Neural cell (in vitro differentiated cells): ENCODE results near the gene FBXO24. TPM values are rescaled to one million over a fixed set of nuclear protein-coding genes. Genes with fewer than 3 reads are reported as not detected.

Source experiments
- H2AFZ ChIP-seq: fragments of 200-600, 300-800 bp; sonication (generic), shearing (Covaris generic); 2 replicates; pipeline ENCODE4 v1.6.0; 2014; ENCODE audit warnings: low read depth, mild to moderate bottlenecking, antibody characterized with exemption, low read length, moderate library complexity
- H3F3A ChIP-seq: fragments of 200-600 bp; shearing (Covaris generic); 2 replicates; pipeline ENCODE4 v1.6.1; 2016; ENCODE audit warnings: mild to moderate bottlenecking, moderate library complexity, mixed read lengths, antibody characterized with exemption, low read length; ENCODE audit not compliant: insufficient read depth, poor library complexity, severe bottlenecking
- H3K27ac ChIP-seq: fragments of 200-600, 300-800 bp; sonication (generic), shearing (Covaris generic); 2 replicates; pipeline ENCODE4 v1.5.1; 2014; ENCODE audit warnings: mild to moderate bottlenecking, low read length, moderate library complexity
- H3K27me3 ChIP-seq: fragments of 300-800, 200-600 bp; sonication (generic), shearing (Covaris generic); 2 replicates; pipeline ENCODE4 v1.6.0; 2014; ENCODE audit warnings: mild to moderate bottlenecking, low read depth, low read length, moderate library complexity; ENCODE audit not compliant: insufficient read depth
- H3K36me3 ChIP-seq: fragments of 300-800, 200-600 bp; sonication (generic), shearing (Covaris generic); 2 replicates; pipeline ENCODE4 v1.5.1; 2014; ENCODE audit warnings: mild to moderate bottlenecking, antibody characterized with exemption, low read length, moderate library complexity; ENCODE audit not compliant: insufficient read depth
- H3K4me2 ChIP-seq: fragments of 300-800, 200-600 bp; sonication (generic), shearing (Covaris generic); 2 replicates; pipeline ENCODE4 v1.6.0; 2014; ENCODE audit warnings: mild to moderate bottlenecking, low read length
- H3K4me3 ChIP-seq: fragments of 300-800, 200-600 bp; sonication (generic), shearing (Covaris generic); 2 replicates; pipeline ENCODE4 v1.5.1; 2014; ENCODE audit warnings: mild to moderate bottlenecking, low read length, moderate library complexity
- H3K79me2 ChIP-seq: fragments of 200-600 bp; shearing (Covaris generic); replicated peaks from 2 replicates; pipeline ENCODE4 v1.6.0; 2014; ENCODE audit warnings: mild to moderate bottlenecking, low read length, moderate library complexity; ENCODE audit not compliant: insufficient read depth
- H3K9ac ChIP-seq: fragments of 300-800, 200-600 bp; sonication (generic), shearing (Covaris generic); 2 replicates; pipeline ENCODE4 v1.6.1; 2016; ENCODE audit warnings: mild to moderate bottlenecking, low read length, mixed read lengths
- H3K9me2 ChIP-seq: fragments of 200-600 bp; shearing (Covaris generic); 2 replicates; pipeline ENCODE4 v1.6.1; 2016; ENCODE audit warnings: mild to moderate bottlenecking, low read length, mixed read lengths; ENCODE audit not compliant: insufficient read depth
- H3K9me3 ChIP-seq: fragments of 200-600, 300-800 bp; sonication (generic), shearing (Covaris generic); 2 replicates; pipeline ENCODE4 v1.6.1; 2016; ENCODE audit warnings: mild to moderate bottlenecking, mixed run types, low read length, moderate library complexity, mixed read lengths
- H4K20me1 ChIP-seq: fragments of 200-600 bp; shearing (Covaris generic); 2 replicates; pipeline ENCODE4 v1.6.1; 2016; ENCODE audit warnings: mild to moderate bottlenecking, mixed run types; ENCODE audit not compliant: insufficient read depth
- CTCF ChIP-seq: fragments of 450-650 bp; IDR thresholded peaks from 2 replicates; pipeline ENCODE4 v1.5.1; 2014; ENCODE audit warnings: antibody characterized with exemption, mild to moderate bottlenecking, moderate library complexity; ENCODE audit not compliant: poor library complexity, severe bottlenecking
- EP300 ChIP-seq: fragments of 450-650 bp; conservative IDR thresholded peaks from 2 replicates; pipeline ENCODE4 v1.6.1; 2014; ENCODE audit warnings: antibody characterized with exemption, mild to moderate bottlenecking, moderate library complexity; ENCODE audit not compliant: poor library complexity, severe bottlenecking
- EZH2 ChIP-seq: fragments of 200-600, 300-800 bp; shearing (Covaris generic), sonication (generic); IDR thresholded peaks from 2 replicates; pipeline ENCODE4 v1.6.1; 2014; ENCODE audit warnings: antibody characterized with exemption, low read length, borderline replicate concordance, mild to moderate bottlenecking; ENCODE audit not compliant: insufficient read depth, poor library complexity, severe bottlenecking
- MXI1 ChIP-seq: fragments of 450-650 bp; conservative IDR thresholded peaks from 2 replicates; pipeline ENCODE4 v1.6.1; 2014; ENCODE audit warnings: antibody characterized with exemption, mild to moderate bottlenecking; ENCODE audit not compliant: poor library complexity, severe bottlenecking
- POLR2AphosphoS5 ChIP-seq: IDR thresholded peaks from 2 replicates; pipeline ENCODE4 v1.6.1; 2012
- RAD21 ChIP-seq: fragments of 450-650 bp; conservative IDR thresholded peaks from 2 replicates; pipeline ENCODE4 v1.6.1; 2014; ENCODE audit warnings: antibody characterized with exemption, mild to moderate bottlenecking, moderate library complexity
- REST ChIP-seq: IDR thresholded peaks from 2 replicates; pipeline ENCODE4 v1.6.1; 2012; ENCODE audit warnings: borderline replicate concordance
- SMC3 ChIP-seq: fragments of 450-650 bp; conservative IDR thresholded peaks from 2 replicates; pipeline ENCODE4 v1.6.1; 2014; ENCODE audit warnings: antibody characterized with exemption, mild to moderate bottlenecking, moderate library complexity; ENCODE audit not compliant: poor library complexity
- TAF1 ChIP-seq: IDR thresholded peaks from 2 replicates; pipeline ENCODE4 v1.6.1; 2012; ENCODE audit warnings: low read depth
- polyA plus RNA-seq: library from polyadenylated mRNA; depleted of rRNA; stranded (reverse); fragments of >200 nt; gene quantifications from 2 replicates; pipeline ENCODE4 v1.2.3, GENCODE V29; 2014

Gene FBXO24
- polyA plus RNA-seq, 1 donor from 2014 or later = 0.52 TPM

GRCh38 chr7:100553032-100553431 lies 33.1 kb upstream of the FBXO24 start:
- Histone ChIP-seq H2AFZ (no peak overlapping the region), H4K20me1 (no peaks in the 10 kb centered on the region), H3K27ac (no peak overlapping the region), H3K27me3 (no peaks in the 10 kb centered on the region), H3K36me3 (no peaks in the 10 kb centered on the region), H3K9me2 (no peaks in the 10 kb centered on the region), H3K79me2 (no peaks in the 10 kb centered on the region), H3K9ac (no peak overlapping the region), H3F3A (no peaks in the 10 kb centered on the region), H3K9me3 (no peaks in the 10 kb centered on the region), H3K4me3 (no peak overlapping the region), H3K4me2 (no peak overlapping the region)
- no peak for TF ChIP-seq SMC3

- no peak overlapping the region for H3K4me3 ChIP-seq
- TF ChIP-seq CTCF (no peak), EZH2 (no peak), RAD21 (no peak), POLR2AphosphoS5 (no peak), MXI1 (no peak), SMC3 (no peak), REST (no peak), EP300 (no peak), TAF1 (no peak)
- H3F3A ChIP-seq = no peaks in the 10 kb centered on the region
- no peaks in the 10 kb centered on the region for H4K20me1 ChIP-seq
- no peaks in the 10 kb centered on the region for H3K79me2 ChIP-seq
- H2AFZ ChIP-seq = no peak overlapping the region
- no peaks in the 10 kb centered on the region for H3K27me3 ChIP-seq
- H3K36me3 ChIP-seq = no peaks in the 10 kb centered on the region
- no peak overlapping the region for H3K4me2 ChIP-seq
- H3K9me2 ChIP-seq = no peaks in the 10 kb centered on the region
- H3K9me3 ChIP-seq = no peaks in the 10 kb centered on the region
- no peak overlapping the region for H3K9ac ChIP-seq
- no peak overlapping the region for H3K27ac ChIP-seq
Measured at GRCh38 chr7:100555701-100556100, 30.4 kb upstream of the FBXO24 start.

GRCh38 chr7:100556541-100556940 lies 29.6 kb upstream of the FBXO24 start:
- Histone ChIP-seq H3K9ac (no peak overlapping the region), H3K4me2 (no peak overlapping the region), H2AFZ (no peak overlapping the region), H3K27me3 (no peaks in the 10 kb centered on the region), H3K4me3 (no peak overlapping the region), H3K9me3 (no peaks in the 10 kb centered on the region), H3K79me2 (no peaks in the 10 kb centered on the region), H3K36me3 (no peaks in the 10 kb centered on the region), H3K27ac (no peak overlapping the region), H3F3A (no peaks in the 10 kb centered on the region), H4K20me1 (no peaks in the 10 kb centered on the region), H3K9me2 (no peaks in the 10 kb centered on the region)
- TF ChIP-seq RAD21 = no peak
- TF ChIP-seq REST = no peak
- TF ChIP-seq CTCF = no peak
- TF ChIP-seq EP300 = no peak
- TF ChIP-seq EZH2 = no peak
- no peak for TF ChIP-seq POLR2AphosphoS5
- TF ChIP-seq MXI1 = no peak
- no peak for TF ChIP-seq SMC3
- TF ChIP-seq TAF1 = no peak
